HepG2 (cell line): ENCODE data around the gene GJA5. TPM values are rescaled to one million over a fixed set of nuclear protein-coding genes. Genes with fewer than 3 reads are reported as not detected.

ENCODE experiments used
- ARNT2 ChIP-seq: sonication (generic); formaldehyde crosslinking; IDR thresholded peaks from 2 replicates; pipeline ENCODE4 v1.8.0; 2022; ENCODE audit warnings: mild to moderate bottlenecking, low read depth, missing genetic modification reagents, moderate library complexity
- HDAC6 ChIP-seq: fragments of 200-600 bp; sonication (generic); IDR thresholded peaks from 2 replicates; pipeline ENCODE4 v1.7.0; 2017; ENCODE audit warnings: mild to moderate bottlenecking, antibody characterized with exemption, low read length, low read depth
- MATR3 ChIP-seq: sonication (generic); formaldehyde crosslinking; IDR thresholded peaks from 2 replicates; pipeline ENCODE4 v1.4.0; 2020; ENCODE audit warnings: missing genetic modification reagents
- TAF15 ChIP-seq: fragments of 200-400 bp; formaldehyde crosslinking; IDR thresholded peaks from one replicate; pipeline ENCODE4 v1.6.1; 2018; ENCODE audit warnings: mild to moderate bottlenecking, low read depth, low read length; ENCODE audit not compliant: poor library complexity, severe bottlenecking
- TRAFD1 ChIP-seq: sonication (generic); formaldehyde crosslinking; IDR thresholded peaks from 2 replicates; pipeline ENCODE4 v1.5.1; 2020; ENCODE audit warnings: missing genetic modification reagents, mild to moderate bottlenecking, borderline replicate concordance
- XRCC5 ChIP-seq: fragments of 200-400 bp; formaldehyde crosslinking; optimal IDR thresholded peaks from 2 replicates; pipeline ENCODE3; 2017; ENCODE audit warnings: mild to moderate bottlenecking, low read length
- ZNF263 ChIP-seq: sonication (generic); formaldehyde crosslinking; IDR thresholded peaks from 2 replicates; pipeline ENCODE4 v1.4.0; 2020; ENCODE audit warnings: missing genetic modification reagents
- polyA plus RNA-seq, 8 experiments: library from polyadenylated mRNA; depleted of rRNA in 3 of 8; stranded (reverse) in 7 of 8; unstranded in 1 of 8; fragments of >200 nt; fragmentation: Illumina TruSeq in 4 of 8; extraction: Trizol in 4 of 8; gene quantifications; 2 replicates each; pipeline versions ENCODE4 v1.2.1 to v1.2.3, GENCODE V29; 2011 to 2016; ENCODE audit warnings: low read depth in 4 of 8, missing spikeins in 1 of 8, mixed read lengths in 1 of 8; ENCODE audit not compliant: insufficient read depth in 1 of 8
- total RNA-seq, 5 experiments: library from RNA; depleted of rRNA; stranded (reverse); fragments of >200 nt; fragmentation: Illumina TruSeq; extraction: Trizol; gene quantifications; 2 replicates each; pipeline ENCODE4 v1.2.3, GENCODE V29; 2016; ENCODE audit warnings: low read depth in 1 of 5
- TF ChIP-seq, protein P1 (sequence below): sonication (generic); formaldehyde crosslinking; IDR thresholded peaks from 2 replicates; pipeline ENCODE4 v1.4.0; 2020; ENCODE audit warnings: mild to moderate bottlenecking, missing genetic modification reagents, borderline replicate concordance
- TF ChIP-seq, protein P2 (sequence below): sonication (generic); formaldehyde crosslinking; IDR thresholded peaks from 2 replicates; pipeline ENCODE4 v1.8.0; 2022; ENCODE audit warnings: missing genetic modification reagents, mild to moderate bottlenecking, inconsistent platforms, borderline replicate concordance

The GJA5 gene
- total and polyA plus RNA-seq, 2 of the 13 experiments (the other 11 are each of a cell fraction or from before 2014, with no cell fraction given): not detected

DNA sequence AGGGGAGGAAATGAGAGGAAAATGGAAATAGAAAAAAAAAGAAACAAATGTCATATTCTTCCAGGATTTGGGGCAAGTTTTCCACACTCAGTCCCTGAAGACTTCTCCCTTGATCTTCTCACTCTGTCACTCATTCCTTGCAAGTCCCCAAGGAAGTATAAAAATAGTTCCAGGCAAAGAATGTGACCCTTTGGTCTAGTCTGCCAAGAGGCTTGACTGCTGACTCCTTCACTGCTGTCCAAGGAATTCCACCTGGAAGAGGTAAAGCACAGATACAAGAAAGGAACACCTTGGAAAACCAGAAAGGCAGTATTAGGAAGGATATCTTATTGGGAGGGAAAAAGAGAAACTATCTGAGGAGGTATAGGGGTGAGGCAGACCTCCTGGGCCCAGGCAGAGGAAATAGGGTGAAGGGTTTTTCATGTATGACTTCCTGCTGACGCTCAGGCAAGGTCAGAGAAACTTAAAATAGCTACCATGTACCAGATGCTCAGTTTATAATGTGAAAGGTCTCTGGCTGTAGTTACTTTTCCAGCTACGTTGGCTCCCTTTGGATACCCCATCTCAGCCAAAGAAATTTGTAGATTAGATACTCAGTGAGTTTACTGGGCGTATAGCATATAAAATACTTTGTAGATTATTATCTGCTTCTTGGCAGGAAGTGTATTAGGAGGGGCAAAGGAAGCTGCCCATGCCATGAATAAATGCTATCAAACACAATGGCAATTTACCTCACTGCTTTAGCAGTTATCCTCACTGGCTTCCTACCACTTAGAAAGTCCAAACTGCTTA lies 2.0 kb upstream of the GJA5 start (continued):
- TF ChIP-seq, protein P1, sequence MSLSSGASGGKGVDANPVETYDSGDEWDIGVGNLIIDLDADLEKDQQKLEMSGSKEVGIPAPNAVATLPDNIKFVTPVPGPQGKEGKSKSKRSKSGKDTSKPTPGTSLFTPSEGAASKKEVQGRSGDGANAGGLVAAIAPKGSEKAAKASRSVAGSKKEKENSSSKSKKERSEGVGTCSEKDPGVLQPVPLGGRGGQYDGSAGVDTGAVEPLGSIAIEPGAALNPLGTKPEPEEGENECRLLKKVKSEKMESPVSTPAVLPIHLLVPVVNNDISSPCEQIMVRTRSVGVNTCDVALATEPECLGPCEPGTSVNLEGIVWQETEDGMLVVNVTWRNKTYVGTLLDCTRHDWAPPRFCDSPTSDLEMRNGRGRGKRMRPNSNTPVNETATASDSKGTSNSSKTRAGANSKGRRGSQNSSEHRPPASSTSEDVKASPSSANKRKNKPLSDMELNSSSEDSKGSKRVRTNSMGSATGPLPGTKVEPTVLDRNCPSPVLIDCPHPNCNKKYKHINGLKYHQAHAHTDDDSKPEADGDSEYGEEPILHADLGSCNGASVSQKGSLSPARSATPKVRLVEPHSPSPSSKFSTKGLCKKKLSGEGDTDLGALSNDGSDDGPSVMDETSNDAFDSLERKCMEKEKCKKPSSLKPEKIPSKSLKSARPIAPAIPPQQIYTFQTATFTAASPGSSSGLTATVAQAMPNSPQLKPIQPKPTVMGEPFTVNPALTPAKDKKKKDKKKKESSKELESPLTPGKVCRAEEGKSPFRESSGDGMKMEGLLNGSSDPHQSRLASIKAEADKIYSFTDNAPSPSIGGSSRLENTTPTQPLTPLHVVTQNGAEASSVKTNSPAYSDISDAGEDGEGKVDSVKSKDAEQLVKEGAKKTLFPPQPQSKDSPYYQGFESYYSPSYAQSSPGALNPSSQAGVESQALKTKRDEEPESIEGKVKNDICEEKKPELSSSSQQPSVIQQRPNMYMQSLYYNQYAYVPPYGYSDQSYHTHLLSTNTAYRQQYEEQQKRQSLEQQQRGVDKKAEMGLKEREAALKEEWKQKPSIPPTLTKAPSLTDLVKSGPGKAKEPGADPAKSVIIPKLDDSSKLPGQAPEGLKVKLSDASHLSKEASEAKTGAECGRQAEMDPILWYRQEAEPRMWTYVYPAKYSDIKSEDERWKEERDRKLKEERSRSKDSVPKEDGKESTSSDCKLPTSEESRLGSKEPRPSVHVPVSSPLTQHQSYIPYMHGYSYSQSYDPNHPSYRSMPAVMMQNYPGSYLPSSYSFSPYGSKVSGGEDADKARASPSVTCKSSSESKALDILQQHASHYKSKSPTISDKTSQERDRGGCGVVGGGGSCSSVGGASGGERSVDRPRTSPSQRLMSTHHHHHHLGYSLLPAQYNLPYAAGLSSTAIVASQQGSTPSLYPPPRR (CRISPR knock-in tag): no peak
- no peak for TF ChIP-seq ZNF263 (CRISPR knock-in tag)
- TF ChIP-seq XRCC5: no peak
- TF ChIP-seq HDAC6: no peak
- TF ChIP-seq TRAFD1 (CRISPR knock-in tag): no peak
- TF ChIP-seq, protein P2, sequence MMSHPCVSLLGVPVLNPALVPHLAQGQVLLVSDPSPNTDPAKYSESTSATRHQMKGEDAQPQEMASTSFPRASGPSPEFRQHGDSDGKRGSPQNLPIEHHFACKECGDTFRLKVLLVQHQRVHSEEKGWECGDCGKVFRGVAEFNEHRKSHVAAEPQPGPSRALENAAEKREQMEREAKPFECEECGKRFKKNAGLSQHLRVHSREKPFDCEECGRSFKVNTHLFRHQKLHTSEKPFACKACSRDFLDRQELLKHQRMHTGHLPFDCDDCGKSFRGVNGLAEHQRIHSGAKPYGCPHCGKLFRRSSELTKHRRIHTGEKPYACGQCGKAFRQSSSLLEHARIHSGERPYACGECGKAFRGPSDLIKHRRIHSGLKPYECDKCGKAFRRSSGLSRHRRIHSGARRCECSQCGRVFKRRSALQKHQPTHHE (CRISPR knock-in tag): no peak
- TF ChIP-seq ARNT2 (CRISPR knock-in tag): no peak
- no peak for TF ChIP-seq MATR3
- TF ChIP-seq TAF15: no peak
